ENCODE measurements around the gene FBXW2. TPM values are rescaled to one million over a fixed set of nuclear protein-coding genes. Genes with fewer than 3 reads are reported as not detected.
"Not testable (repeated sequence)": the region's sequence is repeated elsewhere in the genome, so short reads cannot be mapped to it uniquely, and the experiment has no call there.

FBXW2 gene
- total RNA-seq, 1 donor from 2014 or later: 20.4 TPM

- no peaks in the 10 kb centered on the region for H3K4me1 ChIP-seq (ENCODE audit: control insufficient read depth in 3 of 3, insufficient read depth in 3 of 3, low read length in 3 of 3)
Measured at GRCh38 chr9:120820095-120820494, 26.9 kb upstream of the FBXW2 start.

GRCh38 chr9:120818595-120818994 lies 25.4 kb upstream of the FBXW2 start:
- Histone ChIP-seq H3K4me1 (ENCODE audit: control insufficient read depth in 3 of 3, insufficient read depth in 3 of 3, low read length in 3 of 3) (no peaks in the 10 kb centered on the region), H3K36me3 (ENCODE audit: control insufficient read depth in 3 of 3, insufficient read depth in 3 of 3, low read length in 3 of 3) (peaks cover 15 to 44% (median 32%) of the 10 kb centered on the region in 3 donors), H3K9me3 (ENCODE audit: control insufficient read depth in 3 of 3, low read length in 3 of 3) (no peaks in the 10 kb centered on the region), H3K9ac (ENCODE audit: low read depth in 1 of 3, low read length in 3 of 3) (no peak overlapping the region), H3K4me3 (ENCODE audit: low read length in 3 of 3) (no peak overlapping the region), H3K27ac (ENCODE audit: low read depth, low read length) (no peak overlapping the region), H3K27me3 (ENCODE audit: control insufficient read depth in 3 of 3, insufficient read depth in 3 of 3, low read length in 3 of 3) (no peaks in the 10 kb centered on the region)

More at GRCh38 chr9:120820095-120820494, 26.9 kb upstream of the FBXW2 start:
- no peaks in the 10 kb centered on the region for H3K27me3 ChIP-seq (ENCODE audit: control insufficient read depth in 3 of 3, insufficient read depth in 3 of 3, low read length in 3 of 3)
- no peak overlapping the region for H3K9ac ChIP-seq (ENCODE audit: low read depth in 1 of 3, low read length in 3 of 3)
- H3K27ac ChIP-seq (ENCODE audit: low read depth, low read length): no peak overlapping the region
- peaks cover 18 to 56% (median 36%) of the 10 kb centered on the region in 3 donors for H3K36me3 ChIP-seq (ENCODE audit: control insufficient read depth in 3 of 3, insufficient read depth in 3 of 3, low read length in 3 of 3)
- no peaks in the 10 kb centered on the region for H3K9me3 ChIP-seq (ENCODE audit: control insufficient read depth in 3 of 3, low read length in 3 of 3)
- no peak overlapping the region for H3K4me3 ChIP-seq (ENCODE audit: low read length in 3 of 3)

GRCh38 chr9:120815075-120815474 lies 21.9 kb upstream of the FBXW2 start:
- Histone ChIP-seq H3K27me3 (ENCODE audit: control insufficient read depth in 3 of 3, insufficient read depth in 3 of 3, low read length in 3 of 3) (no peaks in the 10 kb centered on the region), H3K9ac (ENCODE audit: low read depth in 1 of 3, low read length in 3 of 3) (no peak overlapping the region), H3K27ac (ENCODE audit: low read depth, low read length) (no peak overlapping the region), H3K4me3 (ENCODE audit: low read length in 3 of 3) (no peak overlapping the region), H3K4me1 (ENCODE audit: control insufficient read depth in 3 of 3, insufficient read depth in 3 of 3, low read length in 3 of 3) (no peaks in the 10 kb centered on the region), H3K9me3 (ENCODE audit: control insufficient read depth in 3 of 3, low read length in 3 of 3) (no peaks in the 10 kb centered on the region), H3K36me3 (ENCODE audit: control insufficient read depth in 3 of 3, insufficient read depth in 3 of 3, low read length in 3 of 3) (peaks cover 4 to 19% (median 14%) of the 10 kb centered on the region in 3 donors)

- no peak overlapping the region for H3K27ac ChIP-seq (ENCODE audit: low read depth, low read length)
- no peak overlapping the region for H3K4me3 ChIP-seq (ENCODE audit: low read length in 3 of 3)
- no peaks in the 10 kb centered on the region for H3K36me3 ChIP-seq (ENCODE audit: control insufficient read depth in 3 of 3, insufficient read depth in 3 of 3, low read length in 3 of 3)
- H3K9me3 ChIP-seq (ENCODE audit: control insufficient read depth in 3 of 3, low read length in 3 of 3): peaks cover 0 to 4% (median 4%) of the 10 kb centered on the region in 3 donors
- no peaks in the 10 kb centered on the region for H3K4me1 ChIP-seq (ENCODE audit: control insufficient read depth in 3 of 3, insufficient read depth in 3 of 3, low read length in 3 of 3)
- H3K9ac ChIP-seq (ENCODE audit: low read depth in 1 of 3, low read length in 3 of 3): no peak overlapping the region
- no peaks in the 10 kb centered on the region for H3K27me3 ChIP-seq (ENCODE audit: control insufficient read depth in 3 of 3, insufficient read depth in 3 of 3, low read length in 3 of 3)
Measured at GRCh38 chr9:120808931-120809330, 15.7 kb upstream of the FBXW2 start.

- H3K36me3 ChIP-seq (ENCODE audit: control insufficient read depth in 3 of 3, insufficient read depth in 3 of 3, low read length in 3 of 3): no peaks in the 10 kb centered on the region
- H3K9ac ChIP-seq (ENCODE audit: low read depth in 1 of 3, low read length in 3 of 3): no peak overlapping the region
- no peaks in the 10 kb centered on the region for H3K4me1 ChIP-seq (ENCODE audit: control insufficient read depth in 3 of 3, insufficient read depth in 3 of 3, low read length in 3 of 3)
- no peak overlapping the region for H3K4me3 ChIP-seq (ENCODE audit: low read length in 3 of 3)
- H3K27me3 ChIP-seq (ENCODE audit: control insufficient read depth in 3 of 3, insufficient read depth in 3 of 3, low read length in 3 of 3): no peaks in the 10 kb centered on the region
- H3K27ac ChIP-seq (ENCODE audit: low read depth, low read length): no peak overlapping the region
- H3K9me3 ChIP-seq (ENCODE audit: control insufficient read depth in 3 of 3, low read length in 3 of 3): peaks cover 0 to 4% (median 4%) of the 10 kb centered on the region in 3 donors
Measured at GRCh38 chr9:120807607-120808379, 14.6 kb upstream of the FBXW2 start.

GRCh38 chr9:120804784-120805363 lies 11.7 kb upstream of the FBXW2 start:
- not testable (repeated sequence) for H3K4me3 ChIP-seq (ENCODE audit: low read length in 3 of 3); H3K4me1 ChIP-seq (ENCODE audit: control insufficient read depth in 3 of 3, insufficient read depth in 3 of 3, low read length in 3 of 3); H3K27ac ChIP-seq (ENCODE audit: low read depth, low read length); H3K9me3 ChIP-seq (ENCODE audit: control insufficient read depth in 3 of 3, low read length in 3 of 3); H3K27me3 ChIP-seq (ENCODE audit: control insufficient read depth in 3 of 3, insufficient read depth in 3 of 3, low read length in 3 of 3); H3K36me3 ChIP-seq (ENCODE audit: control insufficient read depth in 3 of 3, insufficient read depth in 3 of 3, low read length in 3 of 3); H3K9ac ChIP-seq (ENCODE audit: low read depth in 1 of 3, low read length in 3 of 3)

- Histone ChIP-seq H3K9ac (ENCODE audit: low read depth in 1 of 3, low read length in 3 of 3) (no peak overlapping the region), H3K27me3 (ENCODE audit: control insufficient read depth in 3 of 3, insufficient read depth in 3 of 3, low read length in 3 of 3) (no peaks in the 10 kb centered on the region), H3K4me1 (ENCODE audit: control insufficient read depth in 3 of 3, insufficient read depth in 3 of 3, low read length in 3 of 3) (no peaks in the 10 kb centered on the region), H3K27ac (ENCODE audit: low read depth, low read length) (no peak overlapping the region), H3K9me3 (ENCODE audit: control insufficient read depth in 3 of 3, low read length in 3 of 3) (no peaks in the 10 kb centered on the region), H3K4me3 (ENCODE audit: low read length in 3 of 3) (no peak overlapping the region), H3K36me3 (ENCODE audit: control insufficient read depth in 3 of 3, insufficient read depth in 3 of 3, low read length in 3 of 3) (peaks cover 0 to 3% (median 0%) of the 10 kb centered on the region in 3 donors)
Measured at GRCh38 chr9:120801441-120801840, 8.2 kb upstream of the FBXW2 start.

- H3K27me3 ChIP-seq (ENCODE audit: control insufficient read depth in 3 of 3, insufficient read depth in 3 of 3, low read length in 3 of 3): no peaks in the 10 kb centered on the region
- H3K4me3 ChIP-seq (ENCODE audit: low read length in 3 of 3): no peak overlapping the region
- H3K9me3 ChIP-seq (ENCODE audit: control insufficient read depth in 3 of 3, low read length in 3 of 3): no peaks in the 10 kb centered on the region
- H3K4me1 ChIP-seq (ENCODE audit: control insufficient read depth in 3 of 3, insufficient read depth in 3 of 3, low read length in 3 of 3): peaks cover 22 to 31% (median 30%) of the 10 kb centered on the region in 3 donors
- no peak overlapping the region for H3K27ac ChIP-seq (ENCODE audit: low read depth, low read length)
- no peak overlapping the region for H3K9ac ChIP-seq (ENCODE audit: low read depth in 1 of 3, low read length in 3 of 3)
- H3K36me3 ChIP-seq (ENCODE audit: control insufficient read depth in 3 of 3, insufficient read depth in 3 of 3, low read length in 3 of 3): peaks cover 3 to 18% (median 9%) of the 10 kb centered on the region in 3 donors
Measured at GRCh38 chr9:120791161-120791560, 2.1 kb downstream of the FBXW2 start.

- Histone ChIP-seq H3K27ac (ENCODE audit: low read depth, low read length) (no peak overlapping the region), H3K9ac (ENCODE audit: low read depth in 1 of 3, low read length in 3 of 3) (no peak overlapping the region), H3K9me3 (ENCODE audit: control insufficient read depth in 3 of 3, low read length in 3 of 3) (no peaks in the 10 kb centered on the region), H3K4me3 (ENCODE audit: low read length in 3 of 3) (no peak overlapping the region), H3K27me3 (ENCODE audit: control insufficient read depth in 3 of 3, insufficient read depth in 3 of 3, low read length in 3 of 3) (no peaks in the 10 kb centered on the region), H3K4me1 (ENCODE audit: control insufficient read depth in 3 of 3, insufficient read depth in 3 of 3, low read length in 3 of 3) (peaks cover 14 to 27% (median 24%) of the 10 kb centered on the region in 3 donors), H3K36me3 (ENCODE audit: control insufficient read depth in 3 of 3, insufficient read depth in 3 of 3, low read length in 3 of 3) (peaks cover 4 to 25% (median 15%) of the 10 kb centered on the region in 3 donors)
Measured at GRCh38 chr9:120787933-120788332, 5.3 kb downstream of the FBXW2 start.

- no peaks in the 10 kb centered on the region for H3K27me3 ChIP-seq (ENCODE audit: control insufficient read depth in 3 of 3, insufficient read depth in 3 of 3, low read length in 3 of 3)
- H3K4me3 ChIP-seq (ENCODE audit: low read length in 3 of 3): no peak overlapping the region
- H3K27ac ChIP-seq (ENCODE audit: low read depth, low read length): no peak overlapping the region
- peaks cover 4 to 10% (median 9%) of the 10 kb centered on the region in 3 donors for H3K4me1 ChIP-seq (ENCODE audit: control insufficient read depth in 3 of 3, insufficient read depth in 3 of 3, low read length in 3 of 3)
- peaks cover 2 to 24% (median 12%) of the 10 kb centered on the region in 3 donors for H3K36me3 ChIP-seq (ENCODE audit: control insufficient read depth in 3 of 3, insufficient read depth in 3 of 3, low read length in 3 of 3)
- no peaks in the 10 kb centered on the region for H3K9me3 ChIP-seq (ENCODE audit: control insufficient read depth in 3 of 3, low read length in 3 of 3)
- H3K9ac ChIP-seq (ENCODE audit: low read depth in 1 of 3, low read length in 3 of 3): no peak overlapping the region
Measured at GRCh38 chr9:120783602-120784047, 9.6 kb downstream of the FBXW2 start.

Measured in skeletal muscle tissue (tissue), 4 donors.